ENCODE results near the gene CDKN2C. TPM values are rescaled to one million over a fixed set of nuclear protein-coding genes. Genes with fewer than 3 reads are reported as not detected.

Gene CDKN2C
- total and polyA plus RNA-seq, 11 donors: 11.2 to 18.8 (median 15.3) TPM

GRCh38 chr1:50970509-50970887 lies 453 bp downstream of the CDKN2C start:
- Histone ChIP-seq H3K27ac (peak overlapping the region; percentile 92 to 99 (median 96)), H3K36me3 (no peaks in the 10 kb centered on the region), H3K27me3 (no peaks in the 10 kb centered on the region), H3K4me1 (peaks cover 0 to 39% (median 12%) of the 10 kb centered on the region in 12 donors), H3K4me3 (peak overlapping the region; percentile 57 to 91 (median 82)), H3K9me3 (no peaks in the 10 kb centered on the region)
- TF ChIP-seq, protein P1, sequence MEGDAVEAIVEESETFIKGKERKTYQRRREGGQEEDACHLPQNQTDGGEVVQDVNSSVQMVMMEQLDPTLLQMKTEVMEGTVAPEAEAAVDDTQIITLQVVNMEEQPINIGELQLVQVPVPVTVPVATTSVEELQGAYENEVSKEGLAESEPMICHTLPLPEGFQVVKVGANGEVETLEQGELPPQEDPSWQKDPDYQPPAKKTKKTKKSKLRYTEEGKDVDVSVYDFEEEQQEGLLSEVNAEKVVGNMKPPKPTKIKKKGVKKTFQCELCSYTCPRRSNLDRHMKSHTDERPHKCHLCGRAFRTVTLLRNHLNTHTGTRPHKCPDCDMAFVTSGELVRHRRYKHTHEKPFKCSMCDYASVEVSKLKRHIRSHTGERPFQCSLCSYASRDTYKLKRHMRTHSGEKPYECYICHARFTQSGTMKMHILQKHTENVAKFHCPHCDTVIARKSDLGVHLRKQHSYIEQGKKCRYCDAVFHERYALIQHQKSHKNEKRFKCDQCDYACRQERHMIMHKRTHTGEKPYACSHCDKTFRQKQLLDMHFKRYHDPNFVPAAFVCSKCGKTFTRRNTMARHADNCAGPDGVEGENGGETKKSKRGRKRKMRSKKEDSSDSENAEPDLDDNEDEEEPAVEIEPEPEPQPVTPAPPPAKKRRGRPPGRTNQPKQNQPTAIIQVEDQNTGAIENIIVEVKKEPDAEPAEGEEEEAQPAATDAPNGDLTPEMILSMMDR (IDR thresholded peaks at IDR 0.05): no peak
- no peak for TF ChIP-seq POLR2A (IDR thresholded peaks at IDR 0.05)
- WGBS, 4 donors: 3 to 13% (median 6%) methylated on average over 6 of the region's 6 CpGs
- ATAC-seq (no peak), DNase-seq (no peak)
- intact Hi-C loops (cut with DNase I): loop anchor here in 1 of 10 donors (10.0 kb wide), 1 partner anchor 264 kb away; the partner anchor contains the start of gene RNF11

DNA sequence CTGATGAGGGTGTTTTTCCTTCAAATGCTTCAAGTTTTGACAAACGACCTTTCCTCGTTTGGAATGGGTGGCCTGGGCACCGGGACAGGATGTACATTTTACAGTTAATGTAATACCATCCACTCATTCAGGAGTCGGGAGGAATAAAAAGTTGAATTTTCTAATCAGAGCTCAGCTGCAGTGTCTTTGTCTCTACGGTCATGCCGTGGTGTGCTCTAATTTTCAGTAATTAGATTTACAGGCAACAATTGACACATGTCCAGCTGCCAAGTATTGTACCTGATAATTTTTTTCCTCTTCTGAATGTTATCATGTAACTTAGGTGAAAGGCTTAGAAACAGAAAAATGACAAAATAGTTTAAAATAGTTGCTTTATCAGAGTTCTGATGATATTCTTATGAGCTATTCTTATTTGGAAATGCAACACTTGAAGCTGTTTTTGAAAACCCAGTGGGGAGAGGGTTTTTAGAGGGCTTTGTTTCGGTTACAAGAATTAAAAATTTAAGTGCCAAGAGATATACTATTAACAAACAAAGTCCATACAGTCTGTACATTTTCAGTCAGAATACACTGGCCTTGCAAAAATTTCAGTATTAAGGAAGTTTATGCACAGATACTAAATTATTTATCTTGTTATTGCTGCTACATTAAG lies 1.0 kb downstream of the CDKN2C start:
- Histone ChIP-seq H3K4me1 (peaks cover 0 to 40% (median 12%) of the 10 kb centered on the region in 12 donors), H3K36me3 (no peaks in the 10 kb centered on the region), H3K4me3 (peak overlapping the region; percentile 57 to 91 (median 82)), H3K27me3 (no peaks in the 10 kb centered on the region), H3K9me3 (no peaks in the 10 kb centered on the region), H3K27ac (peak overlapping the region; percentile 92 to 99 (median 96))
- WGBS, 4 donors: 10 to 16% (median 11%) methylated on average over 7 of the region's 7 CpGs
- DNase-seq (no peak), ATAC-seq (no peak)
- intact Hi-C loops (cut with DNase I): loop anchor here in 1 of 10 donors (10.0 kb wide), 1 partner anchor 264 kb away; the partner anchor contains the start of gene RNF11
- TF ChIP-seq, protein P1 (IDR thresholded peaks at IDR 0.05): no peak
- no peak for TF ChIP-seq POLR2A (IDR thresholded peaks at IDR 0.05)

GRCh38 chr1:50971748-50972305 lies 1.8 kb downstream of the CDKN2C start:
- TF ChIP-seq, protein P1 (IDR thresholded peaks at IDR 0.05): no peak
- TF ChIP-seq POLR2A (IDR thresholded peaks at IDR 0.05): no peak
- Histone ChIP-seq H3K4me3 (peak overlapping the region in 11 of 12 donors; percentile 57 to 91 (median 82)), H3K36me3 (no peaks in the 10 kb centered on the region), H3K9me3 (no peaks in the 10 kb centered on the region), H3K4me1 (peaks cover 0 to 46% (median 13%) of the 10 kb centered on the region in 12 donors), H3K27me3 (no peaks in the 10 kb centered on the region), H3K27ac (peak overlapping the region in 8 of 12 donors; percentile 5 to 99 (median 93))
- intact Hi-C loops (cut with DNase I): loop anchor here in 1 of 10 donors (10.0 kb wide), 1 partner anchor 263 kb away; the partner anchor contains the start of gene RNF11
- DNase-seq (no peak), ATAC-seq (no peak)
- 44 to 59% (median 53%) methylated on average over 6 of the region's 6 CpGs for WGBS, 4 donors

DNA sequence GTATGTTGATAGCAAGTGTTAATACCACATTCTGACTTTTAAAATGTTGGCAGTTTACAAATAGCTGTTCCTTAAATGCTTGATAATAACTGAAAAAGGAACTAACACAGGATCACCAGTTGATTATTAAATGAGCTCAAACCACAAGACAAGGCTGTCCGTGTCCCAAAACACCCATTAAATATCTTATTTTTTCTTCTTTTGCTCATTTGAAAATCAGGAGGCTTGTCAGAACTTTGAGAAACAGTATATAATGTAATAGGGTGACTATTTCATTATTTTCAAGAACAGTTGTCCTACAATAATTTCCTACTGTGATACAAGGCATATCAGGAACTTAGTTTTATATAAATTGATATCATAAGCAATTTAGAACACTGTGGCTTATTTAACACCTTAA lies 2.7 kb downstream of the CDKN2C start:
- H3K9me3 ChIP-seq: no peaks in the 10 kb centered on the region
- H3K36me3 ChIP-seq: no peaks in the 10 kb centered on the region
- peaks cover 0 to 37% (median 5%) of the 10 kb centered on the region in 12 donors for H3K4me1 ChIP-seq
- TF ChIP-seq POLR2A (IDR thresholded peaks at IDR 0.05): no peak
- TF ChIP-seq, protein P1 (IDR thresholded peaks at IDR 0.05): no peak
- peak overlapping the region in 4 of 12 donors; percentile 25 to 92 (median 44) for H3K27ac ChIP-seq
- no peak for ATAC-seq
- peak overlapping the region in 8 of 12 donors; percentile 6 to 90 (median 84) for H3K4me3 ChIP-seq
- H3K27me3 ChIP-seq: no peaks in the 10 kb centered on the region
- no peak for DNase-seq
- intact Hi-C loops (cut with DNase I): loop anchor here in 1 of 10 donors (10.0 kb wide), 1 partner anchor 262 kb away; the partner anchor contains the start of gene RNF11
- WGBS, 4 donors: 44 to 70% (median 52%) methylated on average over 1 of the region's 1 CpG

All from heart left ventricle (tissue), 16 donors.